Smooth muscle cell of the pulmonary artery (primary cell): ENCODE data around the gene MZF1. TPM values are rescaled to one million over a fixed set of nuclear protein-coding genes. Genes with fewer than 3 reads are reported as not detected.

Experiments
- total RNA-seq: library from RNA; depleted of rRNA; stranded (reverse); fragments of >200 nt; gene quantifications from 2 replicates; pipeline ENCODE4 v1.2.3, GENCODE V29; 2014

The MZF1 gene
- total RNA-seq, result 20.5 and 30.5 TPM in 2 replicates

DNA sequence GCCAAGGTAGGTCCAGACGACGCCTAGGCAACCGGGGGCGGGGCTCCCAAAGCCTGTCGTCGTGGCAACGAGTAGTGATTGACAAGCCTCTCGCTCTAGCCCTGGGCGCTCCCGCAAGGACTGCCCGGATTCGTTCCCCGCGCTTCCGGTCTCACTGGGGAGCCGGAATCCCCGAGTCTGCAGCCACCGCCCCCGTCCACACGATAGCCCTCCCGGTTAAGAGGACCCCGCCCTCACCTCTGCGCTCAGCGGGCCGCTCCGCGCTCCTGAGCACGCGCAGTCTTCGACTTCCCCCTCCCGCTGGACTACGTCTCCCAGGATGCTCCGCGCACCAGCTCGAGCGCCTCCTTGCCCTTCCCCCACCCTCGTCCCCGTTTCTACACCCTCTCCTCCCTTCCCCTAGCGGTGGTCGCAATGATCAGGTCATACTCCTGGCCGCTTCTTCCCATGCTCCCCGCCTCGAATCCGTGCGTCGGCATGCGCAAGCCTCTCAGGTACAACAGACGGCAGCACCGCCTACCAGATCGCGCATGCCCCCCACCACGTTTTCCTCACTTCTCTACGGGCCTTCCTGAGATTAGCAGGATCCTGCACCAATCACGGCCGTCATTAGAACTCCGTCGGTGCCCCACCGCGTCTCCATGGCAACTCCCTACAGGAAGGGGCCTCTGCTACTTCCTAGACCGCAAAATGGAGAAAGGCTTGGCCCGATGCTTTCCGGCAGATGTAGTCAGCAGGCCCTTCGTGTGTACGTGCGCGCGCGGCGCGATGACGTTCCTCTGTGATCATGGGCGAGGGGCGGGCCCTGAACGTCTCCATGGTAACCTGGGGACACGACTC is at the start of gene MZF1:
Gene MZF1, minus strand, starts transcription at position 518 of the 840 bp plus-strand sequence. CDS start 1,946 bp downstream, outside the sequence.

DNA sequence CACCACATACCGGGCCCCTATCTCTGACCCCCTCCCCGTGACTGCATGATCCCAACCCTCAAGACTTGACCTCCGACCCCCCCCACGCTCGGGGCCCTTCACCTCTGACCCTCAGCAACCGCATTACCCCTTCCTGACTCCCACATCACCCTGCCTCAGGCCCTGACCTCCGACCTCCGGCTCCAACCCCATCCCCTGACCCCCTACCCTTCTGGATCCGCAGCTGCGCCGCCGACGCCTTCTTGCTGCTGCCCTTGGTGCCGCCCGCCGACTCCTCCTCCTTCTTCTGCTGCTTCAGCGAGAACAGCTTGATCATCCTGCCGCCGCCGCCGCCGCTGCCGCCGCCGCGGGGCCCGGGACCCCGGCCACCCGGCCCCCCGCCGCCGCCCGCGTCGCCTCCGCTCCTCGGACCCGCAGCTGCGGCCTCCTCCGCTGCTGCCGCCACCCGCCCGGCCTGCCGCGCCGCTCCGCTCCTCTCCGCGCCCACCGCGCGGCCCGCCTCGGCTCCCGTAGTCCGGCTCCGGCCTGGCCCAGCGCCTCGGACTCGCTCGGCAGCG is 15.0 kb downstream of the MZF1 start, which contains the start of gene UBE2M:
Gene UBE2M, minus strand, starts transcription at position 546 of the 557 bp plus-strand sequence. Its CDS starts 230 bp downstream, at position 316.

DNA sequence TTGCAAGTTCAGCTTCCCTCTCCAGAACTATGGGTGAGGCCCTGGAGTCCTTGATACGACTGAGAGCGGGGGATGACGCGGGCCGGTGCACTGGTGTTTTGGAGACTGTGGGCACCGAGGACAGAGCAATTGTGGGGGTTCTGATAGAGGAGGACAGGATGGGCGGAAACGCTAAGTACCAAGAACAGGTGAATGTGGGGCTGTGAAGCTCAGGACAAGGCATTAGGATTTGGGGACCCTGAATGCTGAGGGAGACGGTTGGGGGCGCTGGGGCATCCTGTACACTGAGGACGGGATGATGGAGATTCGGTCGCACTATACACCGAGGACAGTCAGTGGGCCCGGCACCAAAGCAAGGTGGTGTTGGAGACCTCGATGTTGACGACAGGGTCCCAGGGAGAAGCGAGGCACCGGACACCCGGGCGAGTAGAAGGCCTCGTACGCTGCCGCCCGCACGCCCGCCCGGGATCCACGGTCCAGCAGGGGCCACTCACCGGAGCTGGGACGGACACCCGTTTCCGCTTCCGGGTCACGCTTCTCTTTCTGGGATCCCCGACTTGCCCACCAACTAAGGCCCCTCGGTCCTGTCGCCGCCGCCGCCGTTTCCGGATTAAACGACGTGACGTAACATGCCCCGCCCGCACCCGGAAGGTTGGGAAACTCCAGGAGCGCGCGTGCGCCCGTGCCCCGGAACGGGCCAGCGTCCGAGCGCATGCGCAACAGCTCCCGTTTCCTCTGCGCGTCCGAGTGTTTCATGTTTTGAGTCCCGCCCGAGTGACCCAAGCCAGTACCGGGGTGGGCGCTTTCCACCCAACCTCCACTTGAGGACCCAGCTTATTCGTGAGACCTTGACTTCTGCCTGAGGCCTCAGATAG is 18.4 kb downstream of the MZF1 start, which contains the start of gene CHMP2A:
Gene CHMP2A, minus strand, starts transcription at position 612 of the 875 bp plus-strand sequence. CDS start 893 bp downstream, outside the sequence.

DNA sequence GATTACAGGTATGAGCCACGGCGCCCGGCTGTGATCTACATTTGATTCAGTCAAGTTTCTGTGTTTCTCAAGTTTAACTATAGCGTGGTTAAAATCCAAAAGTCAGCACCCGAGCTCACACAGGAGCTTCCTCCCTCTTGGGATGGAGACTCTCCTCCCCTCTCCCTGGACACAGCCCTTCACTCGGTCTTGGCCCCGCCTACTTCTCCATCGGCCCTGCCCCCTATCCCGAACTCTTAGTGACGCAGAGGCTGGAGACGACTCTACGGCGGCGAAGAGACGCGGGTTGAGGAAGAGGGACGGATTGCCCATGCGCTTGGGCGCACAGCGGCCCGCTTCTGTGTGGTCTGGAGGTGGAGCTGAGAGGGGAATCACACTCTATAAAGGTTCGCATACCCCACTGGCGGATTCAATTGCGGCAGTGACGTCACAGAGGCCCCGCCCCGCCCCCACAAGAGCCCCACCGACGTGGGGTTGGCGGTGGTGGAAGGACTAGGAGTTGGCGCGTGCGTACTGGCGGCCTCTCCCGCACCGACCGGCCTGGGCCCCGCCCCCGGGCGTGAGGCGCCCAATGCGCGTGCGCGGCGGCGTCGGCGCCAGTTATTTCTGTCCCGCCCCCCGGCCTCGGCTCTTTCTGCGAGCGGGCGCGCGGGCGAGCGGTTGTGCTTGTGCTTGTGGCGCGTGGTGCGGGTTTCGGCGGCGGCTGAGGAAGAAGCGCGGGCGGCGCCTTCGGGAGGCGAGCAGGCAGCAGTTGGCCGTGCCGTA is 29.1 kb downstream of the MZF1 start, which contains the start of gene TRIM28:
Gene TRIM28, plus strand, starts transcription at position 239 of the 765 bp plus-strand sequence. CDS start 694 bp downstream, outside the sequence.

DNA sequence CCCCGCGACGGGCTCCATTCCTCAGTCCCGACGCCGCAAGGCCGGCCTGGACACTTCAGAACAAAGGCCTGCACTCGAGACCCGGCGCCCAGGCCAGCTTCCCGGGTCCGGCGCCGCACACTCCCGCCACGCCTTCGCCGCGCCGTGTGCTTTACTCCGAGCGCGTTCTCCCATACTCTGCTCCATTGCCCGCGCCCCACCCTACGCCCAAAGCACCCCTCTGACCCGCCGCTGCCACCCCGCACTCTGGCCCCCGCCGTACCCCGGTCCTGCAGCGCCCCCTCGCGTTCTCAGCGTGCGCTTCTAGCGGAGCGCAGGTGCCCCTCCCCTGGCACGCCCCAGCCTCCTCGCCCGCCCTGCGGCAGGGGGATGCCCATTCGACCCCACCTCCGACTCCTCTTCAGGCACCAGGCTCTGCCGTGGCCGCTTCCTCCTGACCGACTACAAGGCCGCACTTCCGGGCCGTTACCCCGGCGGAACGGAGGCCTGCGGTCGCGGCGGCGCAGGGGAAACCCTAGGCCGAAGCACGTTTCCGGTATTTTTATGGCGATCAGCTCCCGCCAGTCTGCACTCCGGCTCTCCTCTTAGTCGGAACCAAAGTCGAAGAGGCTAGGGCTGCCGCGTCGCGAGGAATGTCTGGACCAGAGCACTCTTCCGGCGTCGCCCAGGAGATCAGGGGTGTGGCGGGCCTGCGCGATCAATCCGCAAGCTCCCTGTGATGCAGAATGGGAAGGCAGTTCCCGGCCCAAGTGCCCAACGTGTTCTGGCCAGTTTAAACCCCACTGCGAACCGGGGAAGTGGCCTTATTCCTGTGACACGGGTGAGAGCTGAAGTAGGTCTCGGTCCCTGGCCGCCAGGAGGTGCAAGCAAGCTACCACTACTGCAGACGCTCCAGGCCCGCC is 53.5 kb downstream of the MZF1 start, which contains the start of gene ZBTB45:
Gene ZBTB45, minus strand, starts transcription at position 456 of the 902 bp plus-strand sequence. CDS start 2,137 bp downstream, outside the sequence.

Other genes with a start within 250 kb of the MZF1 start
- 3.0 and 4.2 TPM in 2 replicates for gene ZSCAN22, start 246.3 kb downstream of the MZF1 start, total RNA-seq
- 10.5 and 11.5 TPM in 2 replicates for gene A1BG, start 219.8 kb downstream of the MZF1 start, total RNA-seq
- gene ZNF497, start 210.6 kb downstream of the MZF1 start, total RNA-seq, result 0.91 and 2.0 TPM in 2 replicates
- 1.4 and 1.9 TPM in 2 replicates for gene ZNF837, start 192.3 kb downstream of the MZF1 start, total RNA-seq
- 1,369 and 1,523 TPM in 2 replicates for gene RPS5, start 186.1 kb downstream of the MZF1 start, total RNA-seq
- 0.13 TPM in 1 of 2 replicates, not detected in the other for gene RNF225, start 177.7 kb downstream of the MZF1 start, total RNA-seq
- gene ZNF584, start 164.7 kb downstream of the MZF1 start, total RNA-seq, result 16.0 and 25.3 TPM in 2 replicates
- gene ZNF132, start 133.2 kb downstream of the MZF1 start, total RNA-seq, result 10.6 and 11.7 TPM in 2 replicates
- gene ZNF324B, start 121.7 kb downstream of the MZF1 start, total RNA-seq, result 9.2 and 12.5 TPM in 2 replicates
- gene ZNF324, start 106.3 kb downstream of the MZF1 start, total RNA-seq, result 11.2 and 16.9 TPM in 2 replicates
- gene ZNF446, start 97.0 kb downstream of the MZF1 start, total RNA-seq, result 6.3 and 7.2 TPM in 2 replicates
- gene SLC27A5, start 61.3 kb downstream of the MZF1 start, total RNA-seq, result 5.1 and 9.1 TPM in 2 replicates
- gene ZBTB45, start 53.5 kb downstream of the MZF1 start, total RNA-seq, result 8.9 and 9.3 TPM in 2 replicates
- 284 and 376 TPM in 2 replicates for gene TRIM28, start 29.3 kb downstream of the MZF1 start, total RNA-seq
- 96.8 and 99.2 TPM in 2 replicates for gene CHMP2A, start 18.2 kb downstream of the MZF1 start, total RNA-seq
- gene UBE2M, start 14.7 kb downstream of the MZF1 start, total RNA-seq, result 47.2 and 63.3 TPM in 2 replicates